Spleen (tissue), 7 donors: ENCODE measurements around the gene ELP5.

Experiments
- CTCF ChIP-seq, 11 experiments: fragments of 200-600 bp in 7 of 11; fragments of 450-650 bp in 4 of 11; sonication (generic) in 4 of 11; IDR thresholded peaks in 8 of 11; conservative IDR thresholded peaks in 3 of 11; 1 replicate in 7 of 11; 2 replicates in 4 of 11; pipeline versions ENCODE4 v1.4.0 to v1.8.0; 2016 to 2021; ENCODE audit warnings: antibody characterized with exemption in 11 of 11, inconsistent platforms in 4 of 11, mild to moderate bottlenecking in 1 of 11
- POLR2A ChIP-seq, 3 donors: fragments of 450-650 bp; IDR thresholded peaks; one replicate each; pipeline ENCODE4 v1.5.1; 2017; ENCODE audit warnings: antibody characterized with exemption in 3 of 3, mild to moderate bottlenecking in 1 of 3
- POLR2AphosphoS5 ChIP-seq, 3 donors: sonication (generic); formaldehyde crosslinking; IDR thresholded peaks; one replicate each; pipeline ENCODE4 v1.5.1; 2017; ENCODE audit warnings: antibody characterized with exemption in 3 of 3
- donor health status: DM: no; HTN: no; CAD: no; lungs with moderate emphysema.
- donor health status: DM: no; HTN: no; CAD: no.
- donor health status: DM: no; HTN: no; CAD: no.

GRCh38 chr17:7284911-7285310 is 32.9 kb downstream of the ELP5 start:
- TF ChIP-seq CTCF (IDR thresholded peaks at IDR 0.05 in 8 of 11, conservative IDR thresholded peaks at IDR 0.05 in 3 of 11) (no peak), POLR2A (IDR thresholded peaks at IDR 0.05) (no peak), POLR2AphosphoS5 (IDR thresholded peaks at IDR 0.05) (no peak)
